Measurements from ENCODE around the gene PAGR1. TPM values are rescaled to one million over a fixed set of nuclear protein-coding genes. Genes with fewer than 3 reads are reported as not detected.

The PAGR1 gene
- total and polyA plus RNA-seq, 2 of the 13 experiments (the other 11 are each of a cell fraction or from before 2014, with no cell fraction given), result 9.8 to 66.4 TPM

DNA sequence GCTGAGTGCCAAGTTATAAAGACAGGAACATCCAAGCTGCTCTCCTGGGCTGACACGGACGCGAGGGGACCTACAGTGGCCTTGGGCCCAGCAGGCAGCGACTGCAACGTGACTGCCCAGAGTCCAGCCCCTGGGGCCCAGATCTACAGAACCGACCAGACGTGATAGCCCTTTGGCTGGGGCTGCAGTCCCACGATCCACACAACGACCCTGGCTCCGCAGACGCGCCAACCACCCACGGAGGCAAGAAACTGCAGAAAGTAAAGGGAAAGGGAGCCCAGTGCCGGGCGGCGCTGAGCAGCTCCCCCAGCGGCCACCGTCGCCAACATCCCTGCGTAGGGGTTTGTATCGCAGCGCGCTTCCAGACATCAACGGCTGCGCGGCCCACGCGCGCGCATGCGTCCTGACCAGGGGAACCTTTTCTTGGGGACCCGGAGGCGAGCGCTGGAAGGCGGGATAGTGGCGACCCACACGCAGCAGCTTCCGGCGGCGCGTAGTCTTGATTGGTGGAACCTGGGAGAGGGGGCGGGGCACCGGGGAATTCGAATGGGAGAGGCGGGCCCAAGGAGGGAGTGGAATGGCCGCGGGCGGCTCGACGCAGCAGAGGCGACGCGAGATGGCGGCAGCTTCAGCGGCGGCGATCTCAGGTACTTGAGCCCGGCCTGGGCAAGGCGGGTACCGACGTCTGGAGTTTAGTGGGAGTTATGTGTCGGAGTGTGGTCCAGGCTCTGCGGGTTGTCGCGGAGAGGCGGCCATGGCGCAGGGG lies 25.6 kb upstream of the PAGR1 start, which contains the start of gene KIF22 (continued):
- TF ChIP-seq, protein P1, sequence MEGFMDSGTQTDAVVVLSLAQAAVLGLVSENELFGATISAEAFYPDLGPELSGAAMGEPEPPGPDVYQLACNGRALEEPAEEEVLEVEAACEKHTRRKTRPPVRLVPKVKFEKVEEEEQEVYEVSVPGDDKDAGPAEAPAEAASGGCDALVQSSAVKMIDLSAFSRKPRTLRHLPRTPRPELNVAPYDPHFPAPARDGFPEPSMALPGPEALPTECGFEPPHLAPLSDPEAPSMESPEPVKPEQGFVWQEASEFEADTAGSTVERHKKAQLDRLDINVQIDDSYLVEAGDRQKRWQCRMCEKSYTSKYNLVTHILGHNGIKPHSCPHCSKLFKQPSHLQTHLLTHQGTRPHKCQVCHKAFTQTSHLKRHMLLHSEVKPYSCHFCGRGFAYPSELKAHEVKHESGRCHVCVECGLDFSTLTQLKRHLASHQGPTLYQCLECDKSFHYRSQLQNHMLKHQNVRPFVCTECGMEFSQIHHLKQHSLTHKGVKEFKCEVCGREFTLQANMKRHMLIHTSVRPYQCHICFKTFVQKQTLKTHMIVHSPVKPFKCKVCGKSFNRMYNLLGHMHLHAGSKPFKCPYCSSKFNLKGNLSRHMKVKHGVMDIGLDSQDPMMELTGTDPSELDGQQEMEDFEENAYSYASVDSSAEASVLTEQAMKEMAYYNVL (CRISPR knock-in tag; IDR thresholded peaks at IDR 0.05; ENCODE audit: borderline replicate concordance), result peak; percentile 72
- TF ChIP-seq NFYC (CRISPR knock-in tag; IDR thresholded peaks at IDR 0.05) (peak; percentile 96), HOXA3 (CRISPR knock-in tag; IDR thresholded peaks at IDR 0.05) (peak; percentile 94), AGO2 (optimal IDR thresholded peaks at IDR 0.05; ENCODE audit: low read depth, low read length) (peak; percentile 63), SNRNP70 (IDR thresholded peaks at IDR 0.05; ENCODE audit: low read depth, low read length) (no peak), GATAD2A (CRISPR knock-in tag; IDR thresholded peaks at IDR 0.05) (peak; percentile 76), HOXA7 (CRISPR knock-in tag; IDR thresholded peaks at IDR 0.05) (no peak), MATR3 (CRISPR knock-in tag; IDR thresholded peaks at IDR 0.05) (no peak), PITX1 (CRISPR knock-in tag; IDR thresholded peaks at IDR 0.05) (peak; percentile 79; the same call in 1 of the 2 replicates), TBP (CRISPR knock-in tag; IDR thresholded peaks at IDR 0.05) (peak; percentile 79; the same call in 1 of the 2 replicates), ZNF878 (CRISPR knock-in tag; IDR thresholded peaks at IDR 0.05) (peak; percentile 96), POGK (CRISPR knock-in tag; conservative IDR thresholded peaks at IDR 0.05) (peak; percentile 89), ZNF616 (CRISPR knock-in tag; IDR thresholded peaks at IDR 0.05; ENCODE audit: low read depth) (peak; percentile 22; the same call in 1 of the 2 replicates)
- TF ChIP-seq, protein P2, sequence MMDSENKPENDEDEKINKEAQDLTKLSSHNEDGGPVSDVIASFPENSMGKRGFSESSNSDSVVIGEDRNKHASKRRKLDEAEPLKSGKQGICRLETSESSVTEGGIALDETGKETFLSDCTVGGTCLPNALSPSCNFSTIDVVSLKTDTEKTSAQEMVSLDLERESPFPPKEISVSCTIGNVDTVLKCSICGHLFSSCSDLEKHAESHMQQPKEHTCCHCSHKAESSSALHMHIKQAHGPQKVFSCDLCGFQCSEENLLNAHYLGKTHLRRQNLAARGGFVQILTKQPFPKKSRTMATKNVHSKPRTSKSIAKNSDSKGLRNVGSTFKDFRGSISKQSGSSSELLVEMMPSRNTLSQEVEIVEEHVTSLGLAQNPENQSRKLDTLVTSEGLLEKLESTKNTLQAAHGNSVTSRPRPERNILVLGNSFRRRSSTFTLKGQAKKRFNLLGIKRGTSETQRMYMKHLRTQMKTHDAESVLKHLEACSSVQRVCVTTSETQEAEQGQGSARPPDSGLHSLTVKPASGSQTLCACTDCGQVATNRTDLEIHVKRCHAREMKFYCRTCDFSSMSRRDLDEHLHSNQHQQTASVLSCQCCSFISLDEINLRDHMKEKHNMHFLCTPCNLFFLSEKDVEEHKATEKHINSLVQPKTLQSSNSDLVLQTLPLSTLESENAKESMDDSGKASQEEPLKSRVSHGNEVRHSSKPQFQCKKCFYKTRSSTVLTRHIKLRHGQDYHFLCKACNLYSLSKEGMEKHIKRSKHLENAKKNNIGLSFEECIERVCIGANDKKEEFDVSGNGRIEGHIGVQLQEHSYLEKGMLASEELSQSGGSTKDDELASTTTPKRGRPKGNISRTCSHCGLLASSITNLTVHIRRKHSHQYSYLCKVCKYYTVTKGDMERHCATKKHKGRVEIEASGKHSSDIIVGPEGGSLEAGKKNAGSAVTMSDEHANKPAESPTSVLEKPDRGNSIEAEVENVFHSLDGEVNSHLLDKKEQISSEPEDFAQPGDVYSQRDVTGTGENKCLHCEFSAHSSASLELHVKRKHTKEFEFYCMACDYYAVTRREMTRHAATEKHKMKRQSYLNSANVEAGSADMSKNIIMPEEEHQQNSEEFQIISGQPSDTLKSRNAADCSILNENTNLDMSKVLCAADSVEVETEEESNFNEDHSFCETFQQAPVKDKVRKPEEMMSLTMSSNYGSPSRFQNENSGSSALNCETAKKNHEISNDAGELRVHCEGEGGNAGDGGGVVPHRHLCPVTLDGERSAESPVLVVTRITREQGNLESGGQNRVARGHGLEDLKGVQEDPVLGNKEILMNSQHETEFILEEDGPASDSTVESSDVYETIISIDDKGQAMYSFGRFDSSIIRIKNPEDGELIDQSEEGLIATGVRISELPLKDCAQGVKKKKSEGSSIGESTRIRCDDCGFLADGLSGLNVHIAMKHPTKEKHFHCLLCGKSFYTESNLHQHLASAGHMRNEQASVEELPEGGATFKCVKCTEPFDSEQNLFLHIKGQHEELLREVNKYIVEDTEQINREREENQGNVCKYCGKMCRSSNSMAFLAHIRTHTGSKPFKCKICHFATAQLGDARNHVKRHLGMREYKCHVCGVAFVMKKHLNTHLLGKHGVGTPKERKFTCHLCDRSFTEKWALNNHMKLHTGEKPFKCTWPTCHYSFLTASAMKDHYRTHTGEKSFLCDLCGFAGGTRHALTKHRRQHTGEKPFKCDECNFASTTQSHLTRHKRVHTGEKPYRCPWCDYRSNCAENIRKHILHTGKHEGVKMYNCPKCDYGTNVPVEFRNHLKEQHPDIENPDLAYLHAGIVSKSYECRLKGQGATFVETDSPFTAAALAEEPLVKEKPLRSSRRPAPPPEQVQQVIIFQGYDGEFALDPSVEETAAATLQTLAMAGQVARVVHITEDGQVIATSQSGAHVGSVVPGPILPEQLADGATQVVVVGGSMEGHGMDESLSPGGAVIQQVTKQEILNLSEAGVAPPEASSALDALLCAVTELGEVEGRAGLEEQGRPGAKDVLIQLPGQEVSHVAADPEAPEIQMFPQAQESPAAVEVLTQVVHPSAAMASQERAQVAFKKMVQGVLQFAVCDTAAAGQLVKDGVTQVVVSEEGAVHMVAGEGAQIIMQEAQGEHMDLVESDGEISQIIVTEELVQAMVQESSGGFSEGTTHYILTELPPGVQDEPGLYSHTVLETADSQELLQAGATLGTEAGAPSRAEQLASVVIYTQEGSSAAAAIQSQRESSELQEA (CRISPR knock-in tag; IDR thresholded peaks at IDR 0.05; ENCODE audit: not compliant biosample characterization), result peak; percentile 87
- TF ChIP-seq, protein P3, sequence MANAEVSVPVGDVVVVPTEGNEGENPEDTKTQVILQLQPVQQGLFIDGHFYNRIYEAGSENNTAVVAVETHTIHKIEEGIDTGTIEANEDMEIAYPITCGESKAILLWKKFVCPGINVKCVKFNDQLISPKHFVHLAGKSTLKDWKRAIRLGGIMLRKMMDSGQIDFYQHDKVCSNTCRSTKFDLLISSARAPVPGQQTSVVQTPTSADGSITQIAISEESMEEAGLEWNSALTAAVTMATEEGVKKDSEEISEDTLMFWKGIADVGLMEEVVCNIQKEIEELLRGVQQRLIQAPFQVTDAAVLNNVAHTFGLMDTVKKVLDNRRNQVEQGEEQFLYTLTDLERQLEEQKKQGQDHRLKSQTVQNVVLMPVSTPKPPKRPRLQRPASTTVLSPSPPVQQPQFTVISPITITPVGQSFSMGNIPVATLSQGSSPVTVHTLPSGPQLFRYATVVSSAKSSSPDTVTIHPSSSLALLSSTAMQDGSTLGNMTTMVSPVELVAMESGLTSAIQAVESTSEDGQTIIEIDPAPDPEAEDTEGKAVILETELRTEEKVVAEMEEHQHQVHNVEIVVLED (CRISPR knock-in tag; IDR thresholded peaks at IDR 0.05; ENCODE audit: borderline replicate concordance), result peak; percentile 96

Data from HepG2 (cell line).